LNCAP (cell line): ENCODE data around the gene VWA5B1.
A peak's percentile ranks its signal among the peaks of the same experiment; 100 is the strongest.

Experiments
- TF ChIP-seq, protein P1 (sequence below): fragments of 450-650 bp; IDR thresholded peaks from 2 replicates; pipeline ENCODE4 v1.5.1; 2017; ENCODE audit warnings: mild to moderate bottlenecking

The VWA5B1 gene

DNA sequence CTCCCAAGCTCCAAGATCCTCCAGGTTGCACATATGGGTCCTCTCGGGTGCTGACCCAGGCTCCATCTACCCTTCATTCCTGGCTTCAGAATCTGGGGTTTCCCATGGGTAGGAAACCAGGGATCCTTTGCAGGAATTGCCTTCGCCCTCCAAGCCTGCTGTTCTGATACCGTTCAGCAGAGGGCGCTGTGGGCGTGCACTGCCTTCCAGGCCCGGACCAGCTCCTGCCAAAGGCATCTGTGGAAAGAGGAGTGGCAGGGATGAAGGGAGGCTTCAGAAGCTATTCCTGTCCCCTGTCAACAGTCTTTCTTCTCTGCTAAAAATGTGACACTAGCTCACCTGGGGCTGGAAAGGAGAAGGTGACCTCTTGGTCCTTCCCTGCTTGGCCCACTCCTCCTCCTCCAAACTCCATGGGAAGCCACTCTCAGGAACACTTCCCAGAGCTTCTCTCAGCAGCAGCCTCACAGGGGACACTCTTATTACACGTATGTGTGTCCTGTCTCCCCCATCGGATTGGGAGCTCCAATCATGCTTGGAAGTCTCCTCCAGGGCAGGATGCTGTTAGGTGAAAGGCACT is 71.2 kb downstream of the VWA5B1 start:
- TF ChIP-seq, protein P1, sequence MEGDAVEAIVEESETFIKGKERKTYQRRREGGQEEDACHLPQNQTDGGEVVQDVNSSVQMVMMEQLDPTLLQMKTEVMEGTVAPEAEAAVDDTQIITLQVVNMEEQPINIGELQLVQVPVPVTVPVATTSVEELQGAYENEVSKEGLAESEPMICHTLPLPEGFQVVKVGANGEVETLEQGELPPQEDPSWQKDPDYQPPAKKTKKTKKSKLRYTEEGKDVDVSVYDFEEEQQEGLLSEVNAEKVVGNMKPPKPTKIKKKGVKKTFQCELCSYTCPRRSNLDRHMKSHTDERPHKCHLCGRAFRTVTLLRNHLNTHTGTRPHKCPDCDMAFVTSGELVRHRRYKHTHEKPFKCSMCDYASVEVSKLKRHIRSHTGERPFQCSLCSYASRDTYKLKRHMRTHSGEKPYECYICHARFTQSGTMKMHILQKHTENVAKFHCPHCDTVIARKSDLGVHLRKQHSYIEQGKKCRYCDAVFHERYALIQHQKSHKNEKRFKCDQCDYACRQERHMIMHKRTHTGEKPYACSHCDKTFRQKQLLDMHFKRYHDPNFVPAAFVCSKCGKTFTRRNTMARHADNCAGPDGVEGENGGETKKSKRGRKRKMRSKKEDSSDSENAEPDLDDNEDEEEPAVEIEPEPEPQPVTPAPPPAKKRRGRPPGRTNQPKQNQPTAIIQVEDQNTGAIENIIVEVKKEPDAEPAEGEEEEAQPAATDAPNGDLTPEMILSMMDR = peak; percentile 65

DNA sequence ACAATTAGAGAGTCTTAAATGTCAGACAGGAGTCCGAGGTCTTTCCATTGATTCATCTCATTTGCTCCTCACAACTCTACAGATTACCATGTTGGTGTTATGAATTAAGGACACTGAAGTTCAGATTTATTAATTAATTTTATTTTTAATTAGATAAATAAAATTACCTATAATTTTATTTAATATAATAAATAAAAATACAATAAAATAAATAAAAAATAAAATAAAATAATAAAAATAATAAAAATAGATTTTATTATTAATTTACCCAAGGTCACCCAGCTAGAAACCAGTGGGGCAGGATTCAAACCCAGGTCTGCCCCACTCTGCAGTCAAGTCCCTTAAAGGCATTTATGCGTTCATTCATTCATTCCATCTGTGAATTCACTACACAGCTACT is 72.2 kb downstream of the VWA5B1 start:
- TF ChIP-seq, protein P1 = no peak

DNA sequence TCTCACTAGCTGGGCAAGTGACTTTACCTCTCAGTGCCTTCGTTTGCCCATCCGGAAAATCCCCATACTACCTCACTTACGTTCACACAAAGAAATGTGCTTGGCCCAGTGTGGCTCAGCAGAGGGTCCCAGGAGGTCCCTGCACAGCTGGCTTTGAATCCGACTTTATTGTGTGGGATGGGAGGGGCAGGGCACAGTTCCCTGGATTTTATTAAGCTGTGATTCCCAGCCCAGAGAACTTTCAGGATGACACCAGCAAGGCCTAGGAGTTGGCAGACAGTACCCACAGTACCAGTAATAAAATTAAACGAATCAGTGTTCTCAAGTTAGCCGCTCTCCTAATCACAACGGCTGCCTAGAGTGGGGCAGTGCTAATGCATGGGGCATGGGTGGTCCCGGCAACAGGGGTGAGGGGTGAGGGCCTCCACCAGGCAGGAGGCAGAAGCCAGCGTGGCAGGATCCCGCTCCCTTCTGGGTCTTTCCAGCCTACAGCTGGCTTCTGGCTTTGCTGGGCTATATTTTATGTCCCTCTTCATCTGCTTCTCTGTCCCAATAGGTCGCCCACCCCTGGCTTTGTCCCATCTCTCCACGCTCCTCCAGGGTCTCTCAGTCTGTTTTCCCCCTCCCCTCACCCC is 74.9 kb downstream of the VWA5B1 start:
- TF ChIP-seq, protein P1 = no peak

DNA sequence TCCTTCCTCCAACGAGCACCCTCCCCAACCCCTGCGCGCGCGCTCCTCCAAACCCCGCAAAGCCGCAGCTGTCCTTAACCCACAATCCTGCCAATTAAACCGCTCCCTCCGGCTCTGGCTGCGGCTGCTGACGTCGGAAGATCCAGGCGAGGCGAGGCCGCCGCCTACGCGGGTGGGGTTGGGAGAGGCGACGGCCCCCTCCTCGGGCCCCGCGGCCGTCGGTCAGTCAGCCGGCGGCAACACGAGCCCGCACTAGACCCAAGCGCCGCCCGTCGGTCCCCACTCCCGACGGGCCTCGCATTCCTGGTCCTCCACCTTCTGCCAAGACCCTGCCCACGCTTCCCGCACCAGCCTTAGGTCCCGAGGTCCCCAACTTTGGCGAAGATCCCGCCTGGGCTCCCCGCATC is 75.4 kb downstream of the VWA5B1 start:
- TF ChIP-seq, protein P1 = no peak

DNA sequence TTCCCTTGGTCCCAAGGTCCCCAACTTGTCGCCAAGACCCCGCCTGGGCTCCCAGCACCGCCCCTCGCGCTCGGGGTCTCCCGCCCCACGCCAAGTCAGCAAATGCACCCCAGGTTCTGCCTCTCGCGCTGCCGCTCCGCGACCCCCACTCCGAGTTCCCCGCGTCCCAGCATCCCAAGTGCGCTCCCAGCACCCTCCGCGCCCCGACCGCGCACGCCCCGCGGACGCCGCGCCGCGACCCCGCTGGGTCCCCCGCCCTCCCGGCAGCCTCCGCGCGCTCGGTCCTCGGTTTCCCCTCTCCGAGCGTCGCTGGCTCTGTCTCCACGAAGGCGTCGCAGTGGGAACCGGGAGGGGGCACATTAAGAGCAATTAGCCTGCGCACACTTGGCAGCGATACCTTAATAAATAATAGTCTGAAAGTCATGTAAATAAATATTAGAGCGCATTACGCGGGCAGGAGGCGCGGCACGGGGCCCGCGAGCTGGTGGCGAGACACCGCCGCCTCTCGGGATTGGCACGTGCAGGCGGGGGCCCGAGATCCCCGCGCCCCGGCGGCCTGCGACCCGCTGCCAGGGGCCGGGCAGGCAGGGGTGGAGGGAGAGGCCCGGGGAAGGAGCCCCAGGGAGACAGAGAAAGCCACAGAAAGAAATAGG is 75.9 kb downstream of the VWA5B1 start:
- TF ChIP-seq, protein P1 = no peak

DNA sequence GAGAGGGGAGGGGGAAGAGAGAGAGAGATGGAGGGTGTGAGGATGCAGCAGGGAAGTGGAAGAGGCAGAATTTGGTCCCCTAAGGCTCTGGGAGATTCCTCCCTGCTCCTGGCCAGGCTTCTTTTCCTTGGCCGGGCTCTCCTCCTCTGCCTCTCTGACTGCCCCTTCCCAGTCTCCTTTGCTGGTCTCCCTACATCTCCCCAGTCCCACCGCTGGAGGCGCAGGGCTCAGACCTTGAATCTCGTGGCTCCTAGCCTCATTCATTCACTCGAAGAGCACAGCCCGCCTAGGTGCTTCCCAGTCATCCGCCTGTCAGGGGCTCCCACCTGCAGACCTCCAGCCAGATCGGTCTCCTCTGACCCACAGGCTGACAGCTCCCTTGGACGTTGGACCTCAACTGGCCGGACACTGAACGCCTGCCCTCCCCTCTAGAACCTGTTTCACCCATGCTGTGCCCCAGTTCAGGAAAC is 76.5 kb downstream of the VWA5B1 start:
- TF ChIP-seq, protein P1 = no peak

DNA sequence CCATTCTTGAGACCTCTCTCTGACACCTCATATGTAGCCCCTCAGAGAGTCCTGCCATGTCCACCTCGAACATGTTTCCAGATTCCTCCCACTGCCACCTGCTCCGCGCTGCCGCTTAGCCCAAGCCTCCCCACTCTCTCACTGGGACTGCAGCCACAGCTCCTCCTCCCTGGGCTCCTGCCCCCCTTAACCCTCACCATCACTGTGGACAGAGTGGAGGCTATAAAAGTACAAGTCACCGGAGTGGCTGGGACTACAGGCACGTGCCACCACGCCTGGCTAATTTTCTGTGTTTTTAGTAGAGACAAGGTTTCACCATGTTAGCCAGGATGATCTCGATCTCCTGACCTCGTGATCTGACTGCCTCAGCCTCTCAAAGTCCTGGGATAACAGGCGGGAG is 77.0 kb downstream of the VWA5B1 start:
- TF ChIP-seq, protein P1 = no peak
